Stimulated activated CD4-positive, alpha-beta T cell treated with anti-CD3 and anti-CD28 coated beads, Interleukin-1b, Interleukin-23, amount 100 ng/mL, for 24 hours (primary cell): ENCODE data around the gene RPP25L.

Experiments
- DNase-seq, 4 experiments: peaks; one replicate each; pipeline ENCODE4 v3.0.0-alpha.2; 2020; ENCODE audit warnings: low read depth in 4 of 4, low spot score in 1 of 4

RPP25L gene

GRCh38 chr9:34611251-34611810, 566 bp downstream of the RPP25L start:
- DNase-seq, result no peak

GRCh38 chr9:34610434-34611206, 1.3 kb downstream of the RPP25L start:
- no peak for DNase-seq

- DNase-seq, result no peak
These were observed 4.6 kb downstream of the RPP25L start for GRCh38 chr9:34607331-34607730.

GRCh38 chr9:34606905-34607304, 5.0 kb downstream of the RPP25L start:
- DNase-seq, result no peak

- DNase-seq, result no peak
These were observed 5.7 kb downstream of the RPP25L start for GRCh38 chr9:34606190-34606589.

- DNase-seq, result peak; percentile 69 to 71 (median 70)
These were observed 8.2 kb downstream of the RPP25L start for GRCh38 chr9:34603610-34604231.

GRCh38 chr9:34601937-34602573, 9.8 kb downstream of the RPP25L start:
- no peak for DNase-seq

- DNase-seq, result no peak
These were observed 11.0 kb downstream of the RPP25L start for GRCh38 chr9:34600908-34601307.

- DNase-seq, result no peak
These were observed 12.4 kb downstream of the RPP25L start for GRCh38 chr9:34599546-34599945.

- DNase-seq, result no peak
These were observed 17.7 kb downstream of the RPP25L start for GRCh38 chr9:34594177-34594576.

- DNase-seq, result no peak
These were observed 18.8 kb downstream of the RPP25L start for GRCh38 chr9:34592895-34593601.

GRCh38 chr9:34591917-34592866, 19.7 kb downstream of the RPP25L start:
- no peak for DNase-seq

- peak; percentile 62 to 77 (median 70) for DNase-seq
These were observed 20.5 kb downstream of the RPP25L start for GRCh38 chr9:34591248-34591916.

GRCh38 chr9:34590381-34591247, 21.3 kb downstream of the RPP25L start:
- DNase-seq, result no peak

GRCh38 chr9:34589636-34590380, 22.1 kb downstream of the RPP25L start, which contains the start of gene CNTFR:
CNTFR (minus strand) TSS chr9:34589724; CDS start chr9:34568981, 20,743 bp downstream.
- DNase-seq, result no peak

- DNase-seq, result no peak
These were observed 22.9 kb downstream of the RPP25L start for GRCh38 chr9:34588671-34589635.

GRCh38 chr9:34587271-34587670, 24.6 kb downstream of the RPP25L start:
- DNase-seq, result no peak
